Measurements from ENCODE around the gene GGNBP2.

DNA sequence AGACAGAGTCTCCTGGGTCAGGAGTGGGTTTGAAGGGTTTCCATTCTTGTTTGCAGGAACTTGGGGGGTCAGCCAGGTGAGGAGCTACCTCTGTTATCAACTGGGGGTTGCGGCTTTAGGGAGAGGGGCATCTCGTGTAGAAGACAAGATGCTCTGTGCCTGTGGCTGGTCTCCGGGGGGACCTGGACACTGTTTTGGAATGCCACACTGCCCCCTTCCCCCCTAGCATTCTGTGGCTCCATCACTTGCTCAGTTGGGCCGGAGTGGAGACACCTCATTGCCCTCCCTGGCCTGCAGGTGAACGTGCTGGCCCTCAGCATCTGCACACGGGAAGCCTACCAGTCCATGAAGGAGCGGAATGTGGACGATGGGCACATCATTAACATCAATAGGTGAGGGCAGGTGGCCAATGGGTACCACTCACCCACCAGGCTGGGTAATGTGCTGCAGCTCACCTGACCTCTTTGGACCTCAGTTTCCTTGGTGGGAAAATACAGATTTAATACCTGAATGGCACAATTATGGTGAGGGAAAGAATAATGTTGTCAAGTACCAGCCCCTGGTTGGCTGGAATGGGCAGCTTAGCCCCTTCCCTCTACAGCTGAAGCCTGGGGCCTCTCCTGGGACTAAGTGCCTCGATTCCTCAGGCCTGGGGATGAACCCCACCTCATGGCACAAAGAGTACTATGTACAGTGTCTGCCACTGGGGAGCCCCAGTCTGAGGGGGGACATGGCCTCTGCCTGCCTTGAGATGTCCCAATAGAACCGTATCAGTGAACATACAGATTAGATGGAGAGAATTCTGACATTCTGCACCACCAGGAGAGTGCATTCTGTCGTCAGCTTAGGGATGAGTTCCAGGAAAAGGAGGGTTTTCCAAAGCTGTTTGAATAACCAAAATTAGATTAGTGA lies 53.4 kb downstream of the GGNBP2 start:
- TF ChIP-seq, protein P1, sequence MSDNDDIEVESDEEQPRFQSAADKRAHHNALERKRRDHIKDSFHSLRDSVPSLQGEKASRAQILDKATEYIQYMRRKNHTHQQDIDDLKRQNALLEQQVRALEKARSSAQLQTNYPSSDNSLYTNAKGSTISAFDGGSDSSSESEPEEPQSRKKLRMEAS (IDR thresholded peaks at IDR 0.05): no peak
- TF ChIP-seq HDAC2 (IDR thresholded peaks at IDR 0.05; ENCODE audit: borderline replicate concordance in 1 of 2, low read depth in 2 of 2, low read length in 2 of 2) (no peak), CHD2 (IDR thresholded peaks at IDR 0.05; ENCODE audit: low read length) (no peak), GABPA (IDR thresholded peaks at IDR 0.05; ENCODE audit: borderline replicate concordance, insufficient read depth, low read length) (no peak), POLR2AphosphoS5 (IDR thresholded peaks at IDR 0.05; ENCODE audit: low read depth, low read length) (no peak), NRF1 (IDR thresholded peaks at IDR 0.05; ENCODE audit: low read depth, low read length) (no peak)
- TF ChIP-seq, protein P2, sequence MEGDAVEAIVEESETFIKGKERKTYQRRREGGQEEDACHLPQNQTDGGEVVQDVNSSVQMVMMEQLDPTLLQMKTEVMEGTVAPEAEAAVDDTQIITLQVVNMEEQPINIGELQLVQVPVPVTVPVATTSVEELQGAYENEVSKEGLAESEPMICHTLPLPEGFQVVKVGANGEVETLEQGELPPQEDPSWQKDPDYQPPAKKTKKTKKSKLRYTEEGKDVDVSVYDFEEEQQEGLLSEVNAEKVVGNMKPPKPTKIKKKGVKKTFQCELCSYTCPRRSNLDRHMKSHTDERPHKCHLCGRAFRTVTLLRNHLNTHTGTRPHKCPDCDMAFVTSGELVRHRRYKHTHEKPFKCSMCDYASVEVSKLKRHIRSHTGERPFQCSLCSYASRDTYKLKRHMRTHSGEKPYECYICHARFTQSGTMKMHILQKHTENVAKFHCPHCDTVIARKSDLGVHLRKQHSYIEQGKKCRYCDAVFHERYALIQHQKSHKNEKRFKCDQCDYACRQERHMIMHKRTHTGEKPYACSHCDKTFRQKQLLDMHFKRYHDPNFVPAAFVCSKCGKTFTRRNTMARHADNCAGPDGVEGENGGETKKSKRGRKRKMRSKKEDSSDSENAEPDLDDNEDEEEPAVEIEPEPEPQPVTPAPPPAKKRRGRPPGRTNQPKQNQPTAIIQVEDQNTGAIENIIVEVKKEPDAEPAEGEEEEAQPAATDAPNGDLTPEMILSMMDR (IDR thresholded peaks at IDR 0.05; ENCODE audit: control extremely low read depth in 1 of 3, insufficient read depth in 1 of 3, low read depth in 1 of 3, low read length in 3 of 3): no peak
